GM12873 (cell line): ENCODE data around the gene FAM53B.

Source experiments
- CTCF ChIP-seq: IDR thresholded peaks from 2 replicates; pipeline ENCODE4 v1.5.1; 2012; ENCODE audit warnings: low read depth, mild to moderate bottlenecking, moderate library complexity, low read length, control low read depth; ENCODE audit not compliant: insufficient read depth; ENCODE audit errors: missing control alignments

Gene FAM53B

DNA sequence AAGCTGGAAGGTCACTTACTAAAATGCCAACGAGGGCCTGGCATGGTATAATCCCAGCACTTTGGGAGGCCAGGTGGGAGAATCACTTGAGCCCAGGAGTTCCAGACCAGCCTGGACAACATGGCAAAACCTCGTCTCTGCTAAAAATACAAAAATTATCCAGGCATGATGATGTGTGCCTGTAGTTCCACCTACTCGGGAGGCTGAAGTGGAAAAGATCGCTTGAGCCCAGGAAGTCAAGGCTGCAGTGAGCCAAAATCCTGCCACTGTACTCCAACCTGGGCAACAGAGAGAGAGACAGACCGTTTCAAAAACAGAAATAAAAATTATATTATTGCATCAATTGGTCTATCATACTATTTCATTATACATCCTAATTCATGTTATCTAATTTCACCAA lies 18.1 kb upstream of the FAM53B start:
- TF ChIP-seq CTCF: no peak

DNA sequence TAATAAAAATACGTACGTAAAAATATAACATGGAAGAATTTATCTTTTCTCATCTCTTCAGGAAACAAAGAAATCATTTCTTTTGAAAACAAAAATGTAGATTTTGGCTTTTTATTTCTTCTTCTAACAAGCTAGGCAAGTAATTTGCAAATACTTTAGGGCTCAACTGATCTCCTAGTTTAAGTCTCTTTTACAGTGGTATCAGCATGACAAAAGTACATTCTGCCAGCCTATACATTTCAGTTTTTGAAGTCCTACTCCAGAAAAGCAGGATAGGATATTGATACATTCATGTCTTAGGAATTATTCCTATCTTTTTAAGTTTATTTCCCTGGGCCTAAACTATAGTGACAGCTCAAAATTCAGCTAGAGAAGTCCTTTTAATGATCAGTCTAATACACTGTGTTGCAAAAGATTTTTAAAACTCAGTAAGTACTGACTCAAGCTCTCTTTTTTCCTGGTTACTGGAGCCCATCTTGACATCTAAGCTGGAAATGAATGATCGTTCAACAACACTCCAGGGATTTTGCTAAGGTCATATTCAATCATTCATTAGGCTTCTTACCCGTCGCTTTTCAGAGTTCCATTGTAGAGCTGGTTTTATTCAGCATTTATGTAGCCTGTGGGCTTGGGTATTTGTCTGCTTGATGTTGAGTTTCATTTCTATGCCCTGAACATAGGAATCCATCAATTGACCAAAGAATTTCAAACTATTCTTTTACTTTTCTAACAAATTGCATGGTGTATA lies 12.2 kb upstream of the FAM53B start:
- TF ChIP-seq CTCF: no peak

DNA sequence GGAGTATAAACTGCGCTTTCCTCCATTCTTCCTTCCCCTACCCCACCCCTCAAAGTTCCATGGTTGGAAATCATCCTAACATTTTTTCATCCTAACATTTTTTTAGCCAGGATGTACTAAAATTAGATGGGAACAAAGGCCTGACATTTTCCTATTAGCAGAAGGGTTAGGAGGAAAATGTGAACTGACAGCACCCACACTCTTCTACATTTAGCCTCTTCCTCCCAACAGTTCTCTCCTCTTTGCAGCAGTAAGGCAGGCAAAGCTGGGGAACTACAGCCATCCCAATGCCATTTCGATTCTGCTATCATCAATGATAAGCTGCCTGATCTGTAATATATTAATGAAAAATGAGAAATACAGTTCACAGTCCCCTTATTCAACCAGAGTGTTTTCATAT lies 11.4 kb upstream of the FAM53B start:
- no peak for TF ChIP-seq CTCF

GRCh38 chr10:124754227-124754626 lies 10.0 kb upstream of the FAM53B start:
- TF ChIP-seq CTCF: no peak

DNA sequence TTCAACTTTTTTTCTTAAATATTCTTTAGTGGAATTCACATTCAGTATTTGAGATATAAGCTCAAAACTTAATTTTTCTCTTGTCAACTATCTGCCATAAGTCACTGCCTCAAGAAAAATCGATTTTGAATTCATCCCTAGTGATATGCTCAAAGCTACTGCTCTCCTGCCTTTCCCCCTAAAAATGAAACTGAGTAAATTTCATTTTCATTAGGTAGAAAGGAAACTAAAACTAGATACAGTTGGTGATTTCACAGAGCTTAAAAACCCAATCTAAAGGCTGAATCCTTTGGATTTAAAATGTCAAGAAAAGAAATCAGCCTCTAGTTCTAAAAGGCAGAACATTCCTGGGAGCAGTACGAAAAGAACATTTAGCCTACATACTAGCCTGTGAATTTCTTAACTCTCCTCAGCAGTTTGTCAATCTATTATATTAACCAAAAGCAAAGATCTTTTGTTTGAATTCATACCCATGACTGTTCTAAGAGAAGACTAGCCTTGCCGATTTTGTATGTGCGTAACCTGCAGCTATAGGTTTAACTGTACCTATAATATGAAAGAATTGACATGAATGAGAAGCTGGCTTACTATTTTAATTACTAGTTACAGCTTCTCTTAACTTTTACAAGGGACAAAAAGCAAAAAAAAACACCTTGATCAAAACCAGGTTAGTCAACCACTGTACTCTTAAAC lies 4.9 kb upstream of the FAM53B start:
- TF ChIP-seq CTCF: no peak

DNA sequence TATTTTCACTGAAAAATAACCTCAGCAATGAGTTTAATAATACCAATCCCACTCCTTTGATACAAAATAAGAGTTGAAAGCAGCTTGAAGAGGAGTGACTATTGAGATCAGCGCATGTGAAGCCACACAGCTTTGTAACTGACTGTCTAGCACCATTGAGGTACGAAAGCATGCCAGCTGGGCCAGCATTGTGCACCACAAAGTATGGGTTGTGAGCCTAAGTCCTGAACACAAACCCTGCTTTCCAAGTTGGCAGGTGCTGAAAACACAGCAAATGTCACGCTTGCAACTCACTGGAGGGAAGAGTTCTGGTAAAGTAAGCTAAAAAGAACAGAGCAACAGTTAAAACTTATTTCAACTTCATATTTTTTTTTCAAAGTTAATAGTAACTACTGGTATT lies 4.0 kb upstream of the FAM53B start:
- no peak for TF ChIP-seq CTCF

- no peak for TF ChIP-seq CTCF
Observed at GRCh38 chr10:124747745-124748144, 3.6 kb upstream of the FAM53B start.
